ENCODE measurements around the gene PLIN4.
"Not testable (repeated sequence)": the region's sequence is repeated elsewhere in the genome, so short reads cannot be mapped to it uniquely, and the experiment has no call there.

The PLIN4 gene

GRCh38 chr19:4518345-4519171, at the start of gene PLIN4:
TSS of gene PLIN4 (minus strand) at chr19:4518486. CDS start at chr19:4518272, 214 bp downstream.
- DNase-seq (ENCODE audit: low read depth, low spot score), result no peak

GRCh38 chr19:4567584-4568071, 49.3 kb upstream of the PLIN4 start:
- DNase-seq (ENCODE audit: low read depth, low spot score), result no peak

- no peak for DNase-seq (ENCODE audit: low read depth, low spot score)
These were observed 48.2 kb upstream of the PLIN4 start for GRCh38 chr19:4566402-4567051.

GRCh38 chr19:4563562-4563961, 45.3 kb upstream of the PLIN4 start:
- not testable (repeated sequence) for DNase-seq (ENCODE audit: low read depth, low spot score)

- DNase-seq (ENCODE audit: low read depth, low spot score), result not testable (repeated sequence)
These were observed 43.8 kb upstream of the PLIN4 start for GRCh38 chr19:4562085-4562484.

- DNase-seq (ENCODE audit: low read depth, low spot score), result no peak
These were observed 41.3 kb upstream of the PLIN4 start, which contains the start of gene SEMA6B for GRCh38 chr19:4559569-4559968. TSS of gene SEMA6B (minus strand) at chr19:4559684. CDS start at chr19:4558457, 1,227 bp downstream.

GRCh38 chr19:4557971-4558941, 40.0 kb upstream of the PLIN4 start:
- DNase-seq (ENCODE audit: low read depth, low spot score), result no peak

GRCh38 chr19:4557144-4557970, 39.1 kb upstream of the PLIN4 start:
- DNase-seq (ENCODE audit: low read depth, low spot score), result no peak

- no peak for DNase-seq (ENCODE audit: low read depth, low spot score)
These were observed 38.4 kb upstream of the PLIN4 start for GRCh38 chr19:4556597-4557127.

GRCh38 chr19:4555657-4556561, 37.6 kb upstream of the PLIN4 start:
- DNase-seq (ENCODE audit: low read depth, low spot score), result no peak

GRCh38 chr19:4554717-4555116, 36.4 kb upstream of the PLIN4 start:
- no peak for DNase-seq (ENCODE audit: low read depth, low spot score)

GRCh38 chr19:4553775-4554174, 35.5 kb upstream of the PLIN4 start:
- DNase-seq (ENCODE audit: low read depth, low spot score), result no peak

GRCh38 chr19:4553092-4553695, 34.9 kb upstream of the PLIN4 start:
- no peak for DNase-seq (ENCODE audit: low read depth, low spot score)

GRCh38 chr19:4552525-4552819, 34.2 kb upstream of the PLIN4 start:
- no peak for DNase-seq (ENCODE audit: low read depth, low spot score)

GRCh38 chr19:4550479-4551050, 32.3 kb upstream of the PLIN4 start:
- DNase-seq (ENCODE audit: low read depth, low spot score), result no peak

GRCh38 chr19:4550018-4550417, 31.7 kb upstream of the PLIN4 start:
- no peak for DNase-seq (ENCODE audit: low read depth, low spot score)

GRCh38 chr19:4548238-4548584, 29.9 kb upstream of the PLIN4 start:
- DNase-seq (ENCODE audit: low read depth, low spot score), result no peak

GRCh38 chr19:4547303-4548237, 29.3 kb upstream of the PLIN4 start:
- DNase-seq (ENCODE audit: low read depth, low spot score), result no peak
